Motor neuron (in vitro differentiated cells): ENCODE results near the gene CPN1. TPM values are rescaled to one million over a fixed set of nuclear protein-coding genes. Genes with fewer than 3 reads are reported as not detected.
"Not testable (repeated sequence)": the region's sequence is repeated elsewhere in the genome, so short reads cannot be mapped to it uniquely, and the experiment has no call there.

Experiments used
- ATAC-seq, 8 experiments: fragments of 200-7000 bp; cut with Tn5 transposase; replicated peaks in 6 of 8; 2 replicates each; pipeline ENCODE4 v1.8.0; 2021; ENCODE audit warnings: mild to moderate bottlenecking in 8 of 8, moderate library complexity in 8 of 8
- H3K27ac ChIP-seq, 2 donors: fragments of 250-450 bp; sonication (Bioruptor Pico); 2 replicates each; pipeline ENCODE4 v1.9.0; 2021; ENCODE audit warnings: antibody characterized with exemption in 2 of 2, mild to moderate bottlenecking in 2 of 2, moderate library complexity in 1 of 2
- H3K4me1 ChIP-seq, 2 donors: fragments of 250-450 bp; sonication (Bioruptor Pico); replicated peaks in 1 of 2; 2 replicates each; pipeline ENCODE4 v1.6.1; 2021; ENCODE audit warnings: antibody characterized with exemption in 2 of 2, mild to moderate bottlenecking in 2 of 2, moderate library complexity in 1 of 2
- H3K4me3 ChIP-seq, 5 donors: fragments of 250-450 bp; sonication (Bioruptor Pico); 2 replicates each; pipeline ENCODE4 v1.9.0; 2021; ENCODE audit warnings: antibody characterized with exemption in 5 of 5, mild to moderate bottlenecking in 5 of 5, moderate library complexity in 4 of 5
- WGBS, 10 experiments: fragments of 450-650 bp; shearing (Covaris generic); methylation state at CpG; one replicate each; pipeline ENCODE4 v1.0.0; 2022; 5-methylcytosine and 5-hydroxymethylcytosine counted together
- in situ Hi-C, 9 experiments: fragments of 400-800 bp; cut with MboI; loops; one replicate each; pipeline ENCODE4 v1.15.0; 2021; ENCODE audit warnings: low sequenced_read_pairs in 9 of 9, low pct_unique_long_range_greater_than_20kb in 2 of 9; ENCODE audit not compliant: unreplicated experiment in 9 of 9
- total RNA-seq, 8 experiments: library from RNA; unstranded; fragments of 300-600 nt; gene quantifications; 2 replicates each; pipeline versions ENCODE4 v1.2.3 to v1.2.4, GENCODE V29; 2022

Gene CPN1
- total RNA-seq, 8 experiments from 2014 or later, result 0.87 TPM; not detected in 7

- ATAC-seq, H3K27ac ChIP-seq, in situ Hi-C loops, H3K4me3 ChIP-seq: not testable (repeated sequence)
- peaks cover 8 to 11% of the 10 kb centered on the region in 2 donors for H3K4me1 ChIP-seq
- WGBS, 10 experiments, result 81 to 100% (median 96%) methylated on average over 3 to 17 of the region's 20 CpGs; no CpG with 5 or more reads in 1 of the 10 experiments
Observed at GRCh38 chr10:100011906-100012305, 69.8 kb downstream of the CPN1 start.

GRCh38 chr10:100009793-100010676, 71.6 kb downstream of the CPN1 start, which contains the start of gene DNMBP:
TSS of gene DNMBP (minus strand) at chr10:100009947. CDS start at chr10:99972124, 37,823 bp downstream.
- 1 to 61% (median 17%) methylated on average over 4 to 12 of the region's 86 CpGs; no CpG with 5 or more reads in 1 of the 10 experiments for WGBS, 10 experiments
- peaks cover 8 to 11% of the 10 kb centered on the region in 2 donors for H3K4me1 ChIP-seq
- in situ Hi-C loops, result no loop called here
- peak; percentile 87 to 97 (median 94) for ATAC-seq
- peak within 1 kb of the TSS; percentile 51 to 76 for H3K27ac ChIP-seq
- H3K4me3 ChIP-seq, result peak within 1 kb of the TSS; percentile 78 to 91 (median 79)

GRCh38 chr10:100009283-100009792, 72.3 kb downstream of the CPN1 start:
- in situ Hi-C loops, result no loop called here
- ATAC-seq, result peak; percentile 60 to 90 (median 88)
- Histone ChIP-seq H3K4me1 (peaks cover 8 to 11% of the 10 kb centered on the region in 2 donors), H3K4me3 (peak overlapping the region; percentile 78 to 91 (median 79)), H3K27ac (peak overlapping the region; percentile 51 to 76)
- WGBS, 10 experiments, result 0 to 27% (median 0%) methylated on average over 2 to 11 of the region's 45 CpGs; no CpG with 5 or more reads in 4 of the 10 experiments

GRCh38 chr10:100008708-100009282, 72.9 kb downstream of the CPN1 start:
- Histone ChIP-seq H3K27ac (no peak overlapping the region), H3K4me3 (peak overlapping the region; percentile 78 to 91 (median 79)), H3K4me1 (peaks cover 8 to 11% of the 10 kb centered on the region in 2 donors)
- no peak for ATAC-seq
- in situ Hi-C loops, result no loop called here
- WGBS, 10 experiments, result 0 to 10% (median 3%) methylated on average over 2 to 9 of the region's 9 CpGs; no CpG with 5 or more reads in 1 of the 10 experiments

GRCh38 chr10:100008142-100008522, 73.5 kb downstream of the CPN1 start:
- ATAC-seq, result no peak
- 4 to 67% (median 33%) methylated on average over 2 to 6 of the region's 6 CpGs; no CpG with 5 or more reads in 1 of the 10 experiments for WGBS, 10 experiments
- Histone ChIP-seq H3K27ac (no peak overlapping the region), H3K4me1 (peaks cover 8 to 11% of the 10 kb centered on the region in 2 donors), H3K4me3 (peak overlapping the region in 3 of 5 donors; percentile 79 to 91 (median 79))
- in situ Hi-C loops, result no loop called here

GRCh38 chr10:100007231-100008141, 74.2 kb downstream of the CPN1 start:
- Histone ChIP-seq H3K4me3 (no peak overlapping the region), H3K27ac (no peak overlapping the region), H3K4me1 (peaks cover 8 to 11% of the 10 kb centered on the region in 2 donors)
- WGBS, 10 experiments, result 5 to 88% (median 62%) methylated on average over 1 to 6 of the region's 10 CpGs; no CpG with 5 or more reads in 1 of the 10 experiments
- in situ Hi-C loops, result no loop called here
- no peak for ATAC-seq

- ATAC-seq, result peak in 2 of 8 experiments; percentile 5
- in situ Hi-C loops, result no loop called here
- WGBS, 10 experiments, result 0 to 100% (median 43%) methylated on average over 1 to 3 of the region's 4 CpGs
- Histone ChIP-seq H3K4me3 (no peak overlapping the region), H3K4me1 (peaks cover 8 to 11% of the 10 kb centered on the region in 2 donors), H3K27ac (no peak overlapping the region)
Observed at GRCh38 chr10:100006243-100006886, 75.3 kb downstream of the CPN1 start.

- H3K4me3 ChIP-seq, result no peak overlapping the region
- H3K27ac ChIP-seq, result no peak overlapping the region
- H3K4me1 ChIP-seq, result peaks cover 8 to 11% of the 10 kb centered on the region in 2 donors
- ATAC-seq, result no peak
- in situ Hi-C loops, result no loop called here
- WGBS, 10 experiments, result 67 to 96% (median 91%) methylated on average over 2 to 3 of the region's 3 CpGs; no CpG with 5 or more reads in 2 of the 10 experiments
Observed at GRCh38 chr10:100004805-100005510, 76.7 kb downstream of the CPN1 start.

- in situ Hi-C loops, result no loop called here
- Histone ChIP-seq H3K4me3 (no peak overlapping the region), H3K4me1 (no peaks in the 10 kb centered on the region), H3K27ac (no peak overlapping the region)
- WGBS, 10 experiments, result 54 to 90% (median 80%) methylated on average over 2 to 6 of the region's 6 CpGs; no CpG with 5 or more reads in 3 of the 10 experiments
- ATAC-seq, result peak in 4 of 8 experiments; percentile 16 to 91 (median 56)
Observed at GRCh38 chr10:100000109-100000644, 81.5 kb downstream of the CPN1 start.

- in situ Hi-C loops, result no loop called here
- Histone ChIP-seq H3K4me3 (no peak overlapping the region), H3K27ac (no peak overlapping the region), H3K4me1 (no peaks in the 10 kb centered on the region)
- ATAC-seq, result no peak
- 87 to 100% (median 94%) methylated on average over 1 to 8 of the region's 8 CpGs for WGBS, 10 experiments
Observed at GRCh38 chr10:99999319-100000108, 82.2 kb downstream of the CPN1 start.

GRCh38 chr10:99998889-99999288, 82.8 kb downstream of the CPN1 start:
- Histone ChIP-seq H3K4me3 (no peak overlapping the region), H3K4me1 (no peaks in the 10 kb centered on the region), H3K27ac (no peak overlapping the region)
- no peak for ATAC-seq
- in situ Hi-C loops, result no loop called here
- 25 to 100% (median 89%) methylated on average over 1 to 5 of the region's 6 CpGs; no CpG with 5 or more reads in 1 of the 10 experiments for whole genome bisulfite sequencing, 10 experiments
